GM12874 (cell line): ENCODE results near the gene ITIH3.

Experiments used
- CTCF ChIP-seq: IDR thresholded peaks from 2 replicates; pipeline ENCODE4 v1.5.1; 2011; ENCODE audit warnings: low read depth, mild to moderate bottlenecking, control low read depth, low read length, moderate library complexity; ENCODE audit not compliant: insufficient read depth

Gene ITIH3

GRCh38 chr3:52771334-52771681, 23.3 kb upstream of the ITIH3 start:
- TF ChIP-seq CTCF: no peak

- TF ChIP-seq CTCF: no peak
These were observed 22.9 kb upstream of the ITIH3 start for GRCh38 chr3:52771702-52772101.

- no peak for TF ChIP-seq CTCF
These were observed 21.1 kb upstream of the ITIH3 start for GRCh38 chr3:52773361-52774065.

- no peak for TF ChIP-seq CTCF
These were observed 20.4 kb upstream of the ITIH3 start for GRCh38 chr3:52774066-52774713.

- no peak for TF ChIP-seq CTCF
These were observed 19.4 kb upstream of the ITIH3 start for GRCh38 chr3:52774901-52775864.

GRCh38 chr3:52775877-52776276, 18.7 kb upstream of the ITIH3 start:
- TF ChIP-seq CTCF: no peak
